WTC11 (cell line): ENCODE measurements around the gene PKDCC.

ENCODE experiments used
- CREM ChIP-seq: sonication (generic); formaldehyde crosslinking; IDR thresholded peaks from 2 replicates; pipeline ENCODE4 v1.8.1; 2022; ENCODE audit warnings: mild to moderate bottlenecking, missing genetic modification reagents, moderate library complexity
- CTCF ChIP-seq: fragments of 200-600 bp; IDR thresholded peaks from 2 replicates; pipeline ENCODE4 v1.8.0; 2022; ENCODE audit warnings: antibody characterized with exemption
- NFE2L1 ChIP-seq: sonication (generic); formaldehyde crosslinking; IDR thresholded peaks from 2 replicates; pipeline ENCODE4 v1.8.1; 2023; ENCODE audit warnings: missing genetic modification reagents
- SMAD4 ChIP-seq: sonication (generic); formaldehyde crosslinking; IDR thresholded peaks from 2 replicates; pipeline ENCODE4 v1.8.0; 2022; ENCODE audit warnings: mild to moderate bottlenecking, missing genetic modification reagents
- TF ChIP-seq, protein P1 (sequence below): fragments of 250-450 bp; sonication (Bioruptor Pico); IDR thresholded peaks from 2 replicates; pipeline ENCODE4 v1.8.0; 2021; ENCODE audit warnings: mild to moderate bottlenecking

- no peak for TF ChIP-seq CTCF
- TF ChIP-seq SMAD4 (CRISPR knock-in tag) = no peak
- no peak for TF ChIP-seq CREM
- TF ChIP-seq, protein P1, sequence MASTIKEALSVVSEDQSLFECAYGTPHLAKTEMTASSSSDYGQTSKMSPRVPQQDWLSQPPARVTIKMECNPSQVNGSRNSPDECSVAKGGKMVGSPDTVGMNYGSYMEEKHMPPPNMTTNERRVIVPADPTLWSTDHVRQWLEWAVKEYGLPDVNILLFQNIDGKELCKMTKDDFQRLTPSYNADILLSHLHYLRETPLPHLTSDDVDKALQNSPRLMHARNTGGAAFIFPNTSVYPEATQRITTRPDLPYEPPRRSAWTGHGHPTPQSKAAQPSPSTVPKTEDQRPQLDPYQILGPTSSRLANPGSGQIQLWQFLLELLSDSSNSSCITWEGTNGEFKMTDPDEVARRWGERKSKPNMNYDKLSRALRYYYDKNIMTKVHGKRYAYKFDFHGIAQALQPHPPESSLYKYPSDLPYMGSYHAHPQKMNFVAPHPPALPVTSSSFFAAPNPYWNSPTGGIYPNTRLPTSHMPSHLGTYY (CRISPR knock-in tag) = no peak
- no peak for TF ChIP-seq NFE2L1 (CRISPR knock-in tag)
Measured at GRCh38 chr2:42021464-42021863, 26.4 kb upstream of the PKDCC start.
